ENCODE measurements around the gene ADA. TPM values are rescaled to one million over a fixed set of nuclear protein-coding genes. Genes with fewer than 3 reads are reported as not detected.

Gene ADA
- total and polyA plus RNA-seq, 2 of the 4 experiments (the other 2 are of a cell fraction): 8.1 to 11.0 TPM

- WGBS, 2 experiments (ENCODE audit: extremely low coverage in 2 of 2, insufficient read length in 1 of 2): 92% methylated on average over 8 of the region's 14 CpGs; no CpG with 5 or more reads in 1 of the 2 experiments
- POLR2A ChIA-PET (ENCODE audit: unreplicated experiment): no interaction called here
- no peak for TF ChIP-seq RAD21 (IDR thresholded peaks at IDR 0.05; ENCODE audit: low read length)
- no peak for TF ChIP-seq POLR2A (IDR thresholded peaks at IDR 0.05; ENCODE audit: low read depth, low read length)
- TF ChIP-seq MXI1 (IDR thresholded peaks at IDR 0.05; ENCODE audit: borderline replicate concordance, low read depth, low read length): no peak
- TF ChIP-seq SMC3 (IDR thresholded peaks at IDR 0.05; ENCODE audit: low read depth, low read length): no peak
- TF ChIP-seq CHD1 (IDR thresholded peaks at IDR 0.05; ENCODE audit: low read depth, low read length): no peak
- no peak for TF ChIP-seq RCOR1 (IDR thresholded peaks at IDR 0.05; ENCODE audit: insufficient replicate concordance, low read length)
- TF ChIP-seq, protein P1, sequence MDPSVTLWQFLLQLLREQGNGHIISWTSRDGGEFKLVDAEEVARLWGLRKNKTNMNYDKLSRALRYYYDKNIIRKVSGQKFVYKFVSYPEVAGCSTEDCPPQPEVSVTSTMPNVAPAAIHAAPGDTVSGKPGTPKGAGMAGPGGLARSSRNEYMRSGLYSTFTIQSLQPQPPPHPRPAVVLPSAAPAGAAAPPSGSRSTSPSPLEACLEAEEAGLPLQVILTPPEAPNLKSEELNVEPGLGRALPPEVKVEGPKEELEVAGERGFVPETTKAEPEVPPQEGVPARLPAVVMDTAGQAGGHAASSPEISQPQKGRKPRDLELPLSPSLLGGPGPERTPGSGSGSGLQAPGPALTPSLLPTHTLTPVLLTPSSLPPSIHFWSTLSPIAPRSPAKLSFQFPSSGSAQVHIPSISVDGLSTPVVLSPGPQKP (IDR thresholded peaks at IDR 0.05; ENCODE audit: borderline replicate concordance, low read depth, low read length): no peak
- TF ChIP-seq CEBPB (IDR thresholded peaks at IDR 0.05; ENCODE audit: low read depth, low read length): no peak
- no peak for TF ChIP-seq FOS (IDR thresholded peaks at IDR 0.05; ENCODE audit: low read depth, low read length)
- TF ChIP-seq, protein P2, sequence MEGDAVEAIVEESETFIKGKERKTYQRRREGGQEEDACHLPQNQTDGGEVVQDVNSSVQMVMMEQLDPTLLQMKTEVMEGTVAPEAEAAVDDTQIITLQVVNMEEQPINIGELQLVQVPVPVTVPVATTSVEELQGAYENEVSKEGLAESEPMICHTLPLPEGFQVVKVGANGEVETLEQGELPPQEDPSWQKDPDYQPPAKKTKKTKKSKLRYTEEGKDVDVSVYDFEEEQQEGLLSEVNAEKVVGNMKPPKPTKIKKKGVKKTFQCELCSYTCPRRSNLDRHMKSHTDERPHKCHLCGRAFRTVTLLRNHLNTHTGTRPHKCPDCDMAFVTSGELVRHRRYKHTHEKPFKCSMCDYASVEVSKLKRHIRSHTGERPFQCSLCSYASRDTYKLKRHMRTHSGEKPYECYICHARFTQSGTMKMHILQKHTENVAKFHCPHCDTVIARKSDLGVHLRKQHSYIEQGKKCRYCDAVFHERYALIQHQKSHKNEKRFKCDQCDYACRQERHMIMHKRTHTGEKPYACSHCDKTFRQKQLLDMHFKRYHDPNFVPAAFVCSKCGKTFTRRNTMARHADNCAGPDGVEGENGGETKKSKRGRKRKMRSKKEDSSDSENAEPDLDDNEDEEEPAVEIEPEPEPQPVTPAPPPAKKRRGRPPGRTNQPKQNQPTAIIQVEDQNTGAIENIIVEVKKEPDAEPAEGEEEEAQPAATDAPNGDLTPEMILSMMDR (conservative IDR thresholded peaks at IDR 0.05; ENCODE audit: low read depth, low read length): no peak
- no peak for TF ChIP-seq NFE2L2 (IDR thresholded peaks at IDR 0.05; ENCODE audit: low read depth, low read length)
- no peak for TF ChIP-seq RFX5 (IDR thresholded peaks at IDR 0.05; ENCODE audit: low read depth, low read length)
- TF ChIP-seq BHLHE40 (IDR thresholded peaks at IDR 0.05; ENCODE audit: low read depth, low read length): no peak
- TF ChIP-seq, protein P3, sequence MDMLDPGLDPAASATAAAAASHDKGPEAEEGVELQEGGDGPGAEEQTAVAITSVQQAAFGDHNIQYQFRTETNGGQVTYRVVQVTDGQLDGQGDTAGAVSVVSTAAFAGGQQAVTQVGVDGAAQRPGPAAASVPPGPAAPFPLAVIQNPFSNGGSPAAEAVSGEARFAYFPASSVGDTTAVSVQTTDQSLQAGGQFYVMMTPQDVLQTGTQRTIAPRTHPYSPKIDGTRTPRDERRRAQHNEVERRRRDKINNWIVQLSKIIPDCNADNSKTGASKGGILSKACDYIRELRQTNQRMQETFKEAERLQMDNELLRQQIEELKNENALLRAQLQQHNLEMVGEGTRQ (IDR thresholded peaks at IDR 0.05; ENCODE audit: low read depth, low read length): no peak
- TF ChIP-seq MAZ (IDR thresholded peaks at IDR 0.05; ENCODE audit: borderline replicate concordance, low read depth, low read length): no peak
Measured at GRCh38 chr20:44615876-44616603, 35.5 kb downstream of the ADA start.

More at GRCh38 chr20:44615876-44616603, 35.5 kb downstream of the ADA start:
- no peak overlapping the region for H2BK20ac ChIP-seq (ENCODE audit: low read depth, low read length)
- H3K79me1 ChIP-seq (ENCODE audit: low read depth in 1 of 2, low read length in 2 of 2): peaks cover 2 to 21% of the 10 kb centered on the region in 2 experiments; a peak in 2 of 4 replicates
- H3K9ac ChIP-seq (ENCODE audit: low read depth, low read length): no peak overlapping the region
- ATAC-seq (ENCODE audit: low read depth) (no peak), DNase-seq (no peak)
- H4K5ac ChIP-seq (ENCODE audit: low read depth, low read length): no peak overlapping the region
- intact Hi-C loops (cut with micrococcal nuclease): no loop called here
- CTCF ChIA-PET: interaction anchor here (1.1 kb wide), 1 partner anchor 13 kb away, joined by 3 read pairs; no protein-coding TSS in a partner anchor
- no peaks in the 10 kb centered on the region for H3K9me3 ChIP-seq (ENCODE audit: control insufficient read depth, insufficient read depth, low read length)
- no peaks in the 10 kb centered on the region for H3K27me3 ChIP-seq (ENCODE audit: control insufficient read depth, insufficient read depth, low read length)
- in situ Hi-C loops (cut with MboI; ENCODE audit: low sequenced_read_pairs): loop anchor here (10.0 kb wide), 1 partner anchor 141 kb away; the partner anchor contains the start of gene TTPAL
- BruUV-seq (replicated peaks): no TSS peak
- H2AK9ac ChIP-seq (replicated peaks; ENCODE audit: low read depth, low read length, poor library complexity): no peak overlapping the region
- H3K9me1 ChIP-seq (ENCODE audit: insufficient read depth, low read length): no peaks in the 10 kb centered on the region
- H4K8ac ChIP-seq (ENCODE audit: low read depth in 2 of 2, low read length in 2 of 2): no peak overlapping the region
- H2AFZ ChIP-seq (replicated peaks; ENCODE audit: low read length, poor library complexity): no peak overlapping the region
- H3K23ac ChIP-seq (ENCODE audit: low read depth, low read length): no peak overlapping the region
- no peak overlapping the region for H3K4me2 ChIP-seq (ENCODE audit: low read depth, low read length)
- H2AK5ac ChIP-seq (ENCODE audit: low read depth, low read length): no peak overlapping the region
- H4K91ac ChIP-seq (ENCODE audit: insufficient read depth, low read depth, low read length): no peak overlapping the region
- no peak overlapping the region for H2BK15ac ChIP-seq (ENCODE audit: low read depth, low read length)
- no peak overlapping the region for H3K56ac ChIP-seq (ENCODE audit: extremely low read depth, insufficient read depth, low read length)
- peaks cover 6% of the 10 kb centered on the region; the same call in 1 of the 2 replicates for H4K20me1 ChIP-seq (ENCODE audit: insufficient read depth, low read length)
- H2BK5ac ChIP-seq (ENCODE audit: low read depth, low read length, poor library complexity, severe bottlenecking): no peak overlapping the region
- H3K27ac ChIP-seq (ENCODE audit: insufficient read depth, low read length): no peak overlapping the region
- H2BK120ac ChIP-seq (ENCODE audit: low read depth, low read length): no peak overlapping the region
- H3K4me3 ChIP-seq (ENCODE audit: insufficient read depth, low read depth, low read length): no peak overlapping the region
- no peak overlapping the region for H3K18ac ChIP-seq (ENCODE audit: low read depth, low read length)
- H3K36me3 ChIP-seq (ENCODE audit: control insufficient read depth, insufficient read depth, low read length): peaks cover 49% of the 10 kb centered on the region
- no peaks in the 10 kb centered on the region for H3K4me1 ChIP-seq (ENCODE audit: control insufficient read depth, insufficient read depth, low read length)
- H3K14ac ChIP-seq (replicated peaks; ENCODE audit: low read depth, low read length): no peak overlapping the region
- dilution Hi-C loops (cut with HindIII; ENCODE audit: low sequenced_read_pairs, unreplicated experiment): no loop called here
- no peak overlapping the region for H3K4ac ChIP-seq (ENCODE audit: low read depth, low read length)
